Spleen (tissue), 11 donors: Measurements from ENCODE around the gene MYBPHL. TPM values are rescaled to one million over a fixed set of nuclear protein-coding genes. Genes with fewer than 3 reads are reported as not detected.
"Not testable (repeated sequence)": the region's sequence is repeated elsewhere in the genome, so short reads cannot be mapped to it uniquely, and the experiment has no call there.

Source experiments
- DNase-seq: peaks from one replicate; pipeline ENCODE4 v3.0.0-alpha.2; 2020
- H3K27ac ChIP-seq, 8 donors: fragments of 200-600 bp; sonication (generic) in 7 of 8; 1 replicate in 4 of 8; 2 replicates in 4 of 8; pipeline versions ENCODE4 v1.5.0 to v1.8.0; 2016 to 2021; ENCODE audit warnings: inconsistent platforms in 4 of 8, mild to moderate bottlenecking in 4 of 8, moderate library complexity in 1 of 8
- H3K27me3 ChIP-seq, 7 donors: fragments of 200-600 bp; sonication (generic) in 6 of 7; replicated peaks in 1 of 7; 1 replicate in 4 of 7; 2 replicates in 3 of 7; pipeline versions ENCODE4 v1.5.0 to v1.8.0; 2016 to 2021; ENCODE audit warnings: inconsistent platforms in 3 of 7, mild to moderate bottlenecking in 1 of 7
- H3K36me3 ChIP-seq, 6 donors: fragments of 200-600 bp; sonication (generic) in 5 of 6; 1 replicate in 4 of 6; 2 replicates in 2 of 6; pipeline versions ENCODE4 v1.5.0 to v1.8.0; 2016 to 2021; ENCODE audit warnings: inconsistent platforms in 2 of 6
- H3K4me1 ChIP-seq, 6 donors: fragments of 200-600 bp; sonication (generic) in 5 of 6; 1 replicate in 3 of 6; 2 replicates in 3 of 6; pipeline versions ENCODE4 v1.5.0 to v1.8.0; 2016 to 2021; ENCODE audit warnings: inconsistent platforms in 3 of 6
- H3K4me3 ChIP-seq, 8 donors: fragments of 200-600 bp; sonication (generic) in 7 of 8; 1 replicate in 4 of 8; 2 replicates in 4 of 8; pipeline versions ENCODE4 v1.5.0 to v1.8.0; 2016 to 2021; ENCODE audit warnings: inconsistent platforms in 4 of 8, mild to moderate bottlenecking in 4 of 8, moderate library complexity in 2 of 8
- H3K9me3 ChIP-seq, 8 donors: fragments of 200-600 bp; sonication (generic) in 7 of 8; 1 replicate in 4 of 8; 2 replicates in 4 of 8; pipeline versions ENCODE4 v1.5.0 to v1.8.0; 2016 to 2021; ENCODE audit warnings: inconsistent platforms in 4 of 8
- POLR2A ChIP-seq, 3 donors: fragments of 450-650 bp; IDR thresholded peaks; one replicate each; pipeline ENCODE4 v1.5.1; 2017; ENCODE audit warnings: antibody characterized with exemption in 3 of 3, mild to moderate bottlenecking in 1 of 3
- POLR2AphosphoS5 ChIP-seq, 3 donors: sonication (generic); formaldehyde crosslinking; IDR thresholded peaks; one replicate each; pipeline ENCODE4 v1.5.1; 2017; ENCODE audit warnings: antibody characterized with exemption in 3 of 3
- WGBS, 5 donors: extraction: QIAGEN DNeasy Blood & Tissue Kit in 3 of 5; methylation state at CpG; one replicate each; pipeline versions ENCODE4 v1.1.5 to v1.1.7; 2013 to 2018; 5-methylcytosine and 5-hydroxymethylcytosine counted together
- intact Hi-C: fragments of 100-400 bp; cut with DNase I; formaldehyde crosslinking; loops from one replicate; pipeline ENCODE4 v1.15.0; 2023; ENCODE audit warnings: low total_unique reads
- polyA plus RNA-seq, 3 donors: library from polyadenylated mRNA; stranded (reverse); fragments of 200-250 nt; gene quantifications; one replicate each; pipeline ENCODE4 v1.2.1, GENCODE V29; 2013
- total RNA-seq, 7 donors: library from RNA; depleted of rRNA in 3 of 7; stranded (reverse); fragments of >200 nt in 3 of 7; fragmentation: NEBNext Ultra II Directional in 4 of 7; extraction: Animal tissue kit (Norgen Biotek cat#: 25700) in 4 of 7; gene quantifications; one replicate each; pipeline versions ENCODE4 v1.1.0 to v1.2.1, GENCODE V29; 2016 to 2021
- TF ChIP-seq, protein P1 (sequence below), 11 experiments: fragments of 200-600 bp in 7 of 11; fragments of 450-650 bp in 4 of 11; sonication (generic) in 4 of 11; IDR thresholded peaks in 8 of 11; conservative IDR thresholded peaks in 3 of 11; 1 replicate in 7 of 11; 2 replicates in 4 of 11; pipeline versions ENCODE4 v1.4.0 to v1.8.0; 2016 to 2021; ENCODE audit warnings: antibody characterized with exemption in 11 of 11, inconsistent platforms in 4 of 11, mild to moderate bottlenecking in 1 of 11
- donor health status: healthy with polysubstance abuse.
- donor health status: DM: no; HTN: no; CAD: no; lungs with moderate emphysema.
- donor health status: DM: no; HTN: no; CAD: no.
- donor health status: Bipolar disorder and iron deficiency.
- donor health status: healthy.
- donor health status: DM: no; HTN: no; CAD: no.
- donor health status: DM: yes; HTN: yes; CAD: no.

Gene MYBPHL
- total and polyA plus RNA-seq, 10 donors = not detected

GRCh38 chr1:109293026-109293425 lies 13.8 kb downstream of the MYBPHL start:
- no peak overlapping the region for H3K27ac ChIP-seq
- H3K4me1 ChIP-seq = peaks cover 0 to 23% (median 11%) of the 10 kb centered on the region in 6 donors
- TF ChIP-seq POLR2A (IDR thresholded peaks at IDR 0.05) (no peak), POLR2AphosphoS5 (IDR thresholded peaks at IDR 0.05) (no peak)
- TF ChIP-seq, protein P1, sequence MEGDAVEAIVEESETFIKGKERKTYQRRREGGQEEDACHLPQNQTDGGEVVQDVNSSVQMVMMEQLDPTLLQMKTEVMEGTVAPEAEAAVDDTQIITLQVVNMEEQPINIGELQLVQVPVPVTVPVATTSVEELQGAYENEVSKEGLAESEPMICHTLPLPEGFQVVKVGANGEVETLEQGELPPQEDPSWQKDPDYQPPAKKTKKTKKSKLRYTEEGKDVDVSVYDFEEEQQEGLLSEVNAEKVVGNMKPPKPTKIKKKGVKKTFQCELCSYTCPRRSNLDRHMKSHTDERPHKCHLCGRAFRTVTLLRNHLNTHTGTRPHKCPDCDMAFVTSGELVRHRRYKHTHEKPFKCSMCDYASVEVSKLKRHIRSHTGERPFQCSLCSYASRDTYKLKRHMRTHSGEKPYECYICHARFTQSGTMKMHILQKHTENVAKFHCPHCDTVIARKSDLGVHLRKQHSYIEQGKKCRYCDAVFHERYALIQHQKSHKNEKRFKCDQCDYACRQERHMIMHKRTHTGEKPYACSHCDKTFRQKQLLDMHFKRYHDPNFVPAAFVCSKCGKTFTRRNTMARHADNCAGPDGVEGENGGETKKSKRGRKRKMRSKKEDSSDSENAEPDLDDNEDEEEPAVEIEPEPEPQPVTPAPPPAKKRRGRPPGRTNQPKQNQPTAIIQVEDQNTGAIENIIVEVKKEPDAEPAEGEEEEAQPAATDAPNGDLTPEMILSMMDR (IDR thresholded peaks at IDR 0.05 in 8 of 11, conservative IDR thresholded peaks at IDR 0.05 in 3 of 11) = no peak
- H3K27me3 ChIP-seq = peaks cover 0 to 4% (median 0%) of the 10 kb centered on the region in 7 donors
- intact Hi-C loops = no loop called here
- DNase-seq = no peak
- H3K4me3 ChIP-seq = no peak overlapping the region
- H3K36me3 ChIP-seq = no peaks in the 10 kb centered on the region
- no peaks in the 10 kb centered on the region for H3K9me3 ChIP-seq
- WGBS, 5 donors = 72 to 81% (median 76%) methylated on average over 2 of the region's 2 CpGs

DNA sequence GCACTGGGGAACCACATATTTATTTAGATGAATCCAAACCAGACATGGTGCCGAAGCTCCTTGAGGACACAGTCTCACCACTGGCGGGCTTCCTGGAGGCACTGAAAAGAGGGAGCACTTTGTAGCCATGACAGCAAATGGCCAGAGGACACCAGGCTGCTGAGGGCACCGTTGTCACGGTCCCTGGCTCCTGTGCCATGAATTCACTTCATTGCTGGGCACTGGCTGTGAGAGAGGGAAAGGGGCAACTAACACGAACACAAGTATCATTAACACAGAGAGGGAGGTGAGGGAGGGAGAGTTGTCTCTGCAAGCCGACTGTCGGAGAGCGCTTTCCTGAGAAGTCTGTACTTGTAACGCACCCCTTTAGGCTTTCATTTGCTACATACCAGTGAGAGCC lies 14.4 kb downstream of the MYBPHL start:
- TF ChIP-seq POLR2A (IDR thresholded peaks at IDR 0.05) = no peak
- no peak for TF ChIP-seq POLR2AphosphoS5 (IDR thresholded peaks at IDR 0.05)
- TF ChIP-seq, protein P1 (IDR thresholded peaks at IDR 0.05 in 8 of 11, conservative IDR thresholded peaks at IDR 0.05 in 3 of 11) = no peak
- Histone ChIP-seq H3K36me3 (no peaks in the 10 kb centered on the region), H3K4me3 (no peak overlapping the region), H3K27ac (no peak overlapping the region), H3K9me3 (no peaks in the 10 kb centered on the region), H3K27me3 (peaks cover 0 to 4% (median 0%) of the 10 kb centered on the region in 7 donors), H3K4me1 (peaks cover 0 to 23% (median 11%) of the 10 kb centered on the region in 6 donors)
- DNase-seq = no peak
- intact Hi-C loops = no loop called here
- WGBS, 5 donors = 77 to 88% (median 83%) methylated on average over 9 of the region's 9 CpGs

DNA sequence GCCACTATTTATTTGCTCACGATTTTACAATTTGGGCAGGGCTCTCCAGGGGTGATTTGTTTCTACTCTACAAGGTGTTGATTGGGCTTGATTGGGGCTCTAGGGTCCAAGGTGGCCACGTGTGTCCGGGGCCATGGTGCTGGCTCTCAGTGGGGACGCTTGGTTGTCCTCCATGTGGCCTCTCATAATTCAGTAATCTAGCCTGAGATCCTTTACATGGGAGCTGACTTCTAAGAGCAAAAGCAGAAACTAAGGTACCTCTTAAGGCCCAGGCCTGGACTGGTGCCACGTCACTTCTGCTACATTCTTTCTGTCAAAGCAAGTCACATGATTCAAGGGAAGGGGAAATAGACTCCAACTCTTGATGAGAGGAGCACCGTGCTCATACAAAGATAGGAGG lies 15.8 kb downstream of the MYBPHL start:
- Histone ChIP-seq H3K9me3 (no peaks in the 10 kb centered on the region), H3K4me1 (peaks cover 0 to 23% (median 11%) of the 10 kb centered on the region in 6 donors), H3K27ac (peak overlapping the region in 2 of 8 donors; percentile 31 to 40), H3K27me3 (peaks cover 0 to 1% (median 0%) of the 10 kb centered on the region in 7 donors), H3K4me3 (no peak overlapping the region), H3K36me3 (no peaks in the 10 kb centered on the region)
- DNase-seq = no peak
- TF ChIP-seq, protein P1 (IDR thresholded peaks at IDR 0.05 in 8 of 11, conservative IDR thresholded peaks at IDR 0.05 in 3 of 11) = no peak
- TF ChIP-seq POLR2AphosphoS5 (IDR thresholded peaks at IDR 0.05) (no peak), POLR2A (IDR thresholded peaks at IDR 0.05) (no peak)
- WGBS, 5 donors = 62 to 70% (median 67%) methylated on average over 6 of the region's 6 CpGs
- intact Hi-C loops = no loop called here

GRCh38 chr1:109290137-109290536 lies 16.7 kb downstream of the MYBPHL start:
- intact Hi-C loops = no loop called here
- TF ChIP-seq POLR2AphosphoS5 (IDR thresholded peaks at IDR 0.05) (no peak), POLR2A (IDR thresholded peaks at IDR 0.05) (no peak)
- TF ChIP-seq, protein P1 (IDR thresholded peaks at IDR 0.05 in 8 of 11, conservative IDR thresholded peaks at IDR 0.05 in 3 of 11) = no peak
- no peaks in the 10 kb centered on the region for H3K27me3 ChIP-seq
- H3K4me3 ChIP-seq = no peak overlapping the region
- peaks cover 0 to 18% (median 11%) of the 10 kb centered on the region in 6 donors for H3K4me1 ChIP-seq
- H3K9me3 ChIP-seq = no peaks in the 10 kb centered on the region
- no peaks in the 10 kb centered on the region for H3K36me3 ChIP-seq
- no peak for DNase-seq
- 84 to 100% (median 94%) methylated on average over 1 of the region's 1 CpG for WGBS, 5 donors
- H3K27ac ChIP-seq = no peak overlapping the region

- WGBS, 5 donors = 87 to 95% (median 90%) methylated on average over 5 of the region's 5 CpGs
- H3K4me3 ChIP-seq, H3K9me3 ChIP-seq, H3K36me3 ChIP-seq, H3K27me3 ChIP-seq, DNase-seq, intact Hi-C loops, H3K27ac ChIP-seq: not testable (repeated sequence)
- peaks cover 0 to 31% (median 21%) of the 10 kb centered on the region in 6 donors for H3K4me1 ChIP-seq
Measured at GRCh38 chr1:109286762-109287161, 20.0 kb downstream of the MYBPHL start.
